Muscle of leg (tissue), 11 donors: ENCODE data around the gene PPP1R13L. TPM values are rescaled to one million over a fixed set of nuclear protein-coding genes. Genes with fewer than 3 reads are reported as not detected.

Source experiments
- DNase-seq: peaks from one replicate; pipeline ENCODE4 v3.0.0; 2013
- H3K27ac ChIP-seq: one replicate; pipeline ENCODE4 v1.5.1; 2013; ENCODE audit warnings: mild to moderate bottlenecking, low read length, control low read depth
- H3K27me3 ChIP-seq: one replicate; pipeline ENCODE4 v1.6.1; 2013; ENCODE audit warnings: low read length; ENCODE audit not compliant: control insufficient read depth, insufficient read depth
- H3K36me3 ChIP-seq: one replicate; pipeline ENCODE4 v1.6.1; 2013; ENCODE audit warnings: low read length; ENCODE audit not compliant: control insufficient read depth, insufficient read depth
- H3K4me1 ChIP-seq: one replicate; pipeline ENCODE4 v1.6.1; 2013; ENCODE audit warnings: low read length; ENCODE audit not compliant: control insufficient read depth, insufficient read depth
- H3K4me3 ChIP-seq: one replicate; pipeline ENCODE4 v1.5.1; 2013; ENCODE audit warnings: low read length, control low read depth
- H3K9me3 ChIP-seq: replicated peaks from 2 replicates; pipeline ENCODE4 v1.6.1; 2013; ENCODE audit warnings: low read depth, low read length; ENCODE audit not compliant: control insufficient read depth
- WGBS: methylation state at CpG from one replicate; pipeline ENCODE4 v1.1.5; 2013; ENCODE audit warnings: missing lambda C conversion rate; ENCODE audit not compliant: insufficient coverage; 5-methylcytosine and 5-hydroxymethylcytosine counted together
- polyA plus RNA-seq, 8 donors: library from polyadenylated mRNA; unstranded; fragments of 120-200 nt; gene quantifications; one replicate each; pipeline versions ENCODE4 v1.2.1 to v1.2.3, GENCODE V29; 2013; ENCODE audit warnings: inconsistent platforms in 1 of 8, low replicate concordance in 1 of 8; ENCODE audit not compliant: insufficient read length in 8 of 8, insufficient read depth in 1 of 8
- total RNA-seq: library from RNA; stranded (reverse); fragments of 120-200 nt; gene quantifications from one replicate; pipeline ENCODE4 v1.2.4, GENCODE V29; 2013

Gene PPP1R13L
- total and polyA plus RNA-seq, 9 donors, result 1.7 to 8.4 (median 3.4) TPM

DNA sequence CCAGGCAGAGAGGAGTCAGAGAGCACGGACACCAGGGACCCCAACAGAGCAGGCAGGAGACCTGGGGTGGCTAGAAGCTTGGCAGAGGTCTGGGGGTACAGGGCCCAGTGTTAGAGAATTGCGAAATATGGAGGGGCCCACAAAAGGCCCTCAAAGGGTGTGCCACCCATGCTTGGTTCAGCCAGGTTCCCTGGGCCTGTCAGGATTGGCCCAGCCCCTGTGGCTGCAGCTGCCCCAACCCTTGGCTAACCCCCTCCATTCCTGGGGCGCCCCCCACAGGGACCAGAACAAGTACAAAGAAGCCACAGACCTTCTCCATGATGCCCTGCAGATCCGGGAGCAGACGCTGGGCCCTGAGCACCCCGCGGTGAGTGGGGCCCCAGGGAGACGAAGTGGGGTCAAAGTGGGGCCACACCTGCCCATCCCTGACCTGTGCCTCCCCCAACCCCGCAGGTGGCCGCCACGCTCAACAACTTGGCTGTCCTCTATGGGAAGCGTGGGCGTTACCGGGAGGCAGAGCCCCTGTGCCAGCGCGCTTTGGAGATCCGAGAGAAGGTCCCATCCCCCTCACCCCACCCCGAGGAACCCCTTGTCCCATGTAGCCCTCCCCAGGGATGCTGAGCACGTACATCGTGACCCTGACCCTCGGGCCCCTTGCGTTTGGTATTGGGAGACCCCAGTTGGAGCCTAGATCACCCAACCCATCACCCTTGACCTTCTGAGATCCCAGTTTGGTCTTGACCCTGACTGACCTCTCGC is 56.3 kb downstream of the PPP1R13L start:
- Histone ChIP-seq H3K36me3 (peaks cover 28% of the 10 kb centered on the region), H3K27me3 (peaks cover 34% of the 10 kb centered on the region), H3K9me3 (no peaks in the 10 kb centered on the region), H3K4me3 (no peak overlapping the region), H3K27ac (no peak overlapping the region), H3K4me1 (no peaks in the 10 kb centered on the region)
- DNase-seq, result no peak
- 79% methylated on average over 17 of the region's 23 CpGs for WGBS

DNA sequence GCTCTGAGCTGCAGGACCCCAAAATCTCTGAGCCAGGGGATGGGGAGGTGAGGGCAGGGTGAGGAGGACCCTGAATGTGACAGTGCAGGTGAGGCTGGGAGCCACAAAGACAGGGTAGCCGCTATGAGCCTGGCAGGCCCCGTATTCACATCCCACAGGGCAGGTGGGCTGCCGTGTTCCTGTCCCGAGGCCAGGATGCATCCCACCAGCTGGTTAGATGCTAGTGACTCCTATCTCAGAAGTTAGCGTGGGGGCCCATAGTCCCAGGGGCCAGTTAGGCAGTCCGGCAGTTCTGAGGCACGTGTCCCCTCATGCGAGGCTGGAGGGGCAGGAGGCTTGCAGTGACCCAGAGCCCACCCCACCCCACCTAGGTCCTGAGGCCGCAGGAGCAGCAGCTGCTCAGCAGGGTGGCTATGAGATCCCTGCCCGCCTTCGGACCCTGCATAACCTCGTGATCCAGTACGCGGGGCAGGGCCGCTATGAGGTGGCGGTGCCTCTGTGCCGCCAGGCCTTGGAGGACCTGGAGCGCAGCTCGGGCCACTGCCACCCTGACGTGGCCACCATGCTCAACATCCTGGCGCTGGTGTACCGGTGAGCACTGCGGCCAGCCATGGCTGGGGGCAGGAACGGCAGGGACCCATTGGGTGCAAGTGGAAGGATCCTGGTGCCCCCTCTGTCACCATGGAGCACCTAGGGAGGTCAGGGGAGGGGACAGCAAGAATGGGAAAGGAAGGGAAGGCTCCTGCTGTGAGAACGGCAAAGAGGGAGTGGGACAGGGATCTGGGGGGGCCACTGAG is 57.1 kb downstream of the PPP1R13L start:
- DNase-seq, result no peak
- WGBS, result 73% methylated on average over 25 of the region's 25 CpGs
- H3K27ac ChIP-seq, result no peak overlapping the region
- H3K36me3 ChIP-seq, result peaks cover 20% of the 10 kb centered on the region
- H3K4me3 ChIP-seq, result no peak overlapping the region
- H3K27me3 ChIP-seq, result peaks cover 37% of the 10 kb centered on the region
- no peaks in the 10 kb centered on the region for H3K9me3 ChIP-seq
- H3K4me1 ChIP-seq, result no peaks in the 10 kb centered on the region

DNA sequence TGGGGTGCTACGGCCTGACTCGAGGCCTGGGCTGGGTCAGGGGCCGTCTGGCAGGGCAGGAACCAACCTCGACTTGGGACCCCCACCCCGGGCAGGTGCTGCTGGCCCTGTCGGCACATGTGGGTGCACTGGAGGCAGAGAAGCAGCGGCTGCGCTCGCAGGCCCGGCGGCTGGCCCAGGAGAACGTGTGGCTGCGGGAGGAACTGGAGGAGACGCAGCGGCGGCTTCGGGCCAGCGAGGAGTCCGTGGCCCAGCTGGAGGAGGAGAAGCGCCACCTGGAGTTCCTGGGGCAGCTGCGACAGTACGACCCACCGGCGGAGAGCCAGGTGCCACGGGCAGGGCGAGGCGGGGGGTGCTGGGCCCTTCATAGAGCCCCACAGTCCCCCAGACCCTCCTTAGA is 58.4 kb downstream of the PPP1R13L start:
- WGBS, result 24% methylated on average over 23 of the region's 27 CpGs
- H3K4me1 ChIP-seq, result no peaks in the 10 kb centered on the region
- DNase-seq, result no peak
- peaks cover 10% of the 10 kb centered on the region for H3K36me3 ChIP-seq
- H3K27ac ChIP-seq, result no peak overlapping the region
- H3K27me3 ChIP-seq, result peaks cover 49% of the 10 kb centered on the region
- H3K4me3 ChIP-seq, result no peak overlapping the region
- no peaks in the 10 kb centered on the region for H3K9me3 ChIP-seq

DNA sequence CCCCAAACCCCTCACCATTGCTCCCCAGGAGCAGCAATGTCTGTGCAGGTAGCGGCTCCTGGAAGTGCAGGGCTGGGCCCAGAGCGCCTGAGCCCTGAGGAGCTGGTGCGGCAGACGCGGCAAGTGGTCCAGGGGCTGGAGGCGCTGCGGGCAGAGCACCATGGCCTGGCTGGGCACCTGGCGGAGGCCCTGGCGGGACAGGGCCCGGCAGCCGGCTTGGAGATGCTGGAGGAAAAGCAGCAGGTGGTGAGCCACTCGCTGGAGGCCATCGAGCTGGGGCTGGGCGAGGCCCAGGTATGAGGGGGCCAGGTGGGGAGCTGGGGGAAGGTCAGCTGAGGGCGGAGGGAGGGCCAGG is 59.4 kb downstream of the PPP1R13L start:
- H3K4me1 ChIP-seq, result peaks cover 2% of the 10 kb centered on the region
- WGBS, result 80% methylated on average over 15 of the region's 15 CpGs
- no peaks in the 10 kb centered on the region for H3K9me3 ChIP-seq
- DNase-seq, result no peak
- peaks cover 57% of the 10 kb centered on the region for H3K27me3 ChIP-seq
- H3K27ac ChIP-seq, result no peak overlapping the region
- H3K36me3 ChIP-seq, result peaks cover 7% of the 10 kb centered on the region
- H3K4me3 ChIP-seq, result no peak overlapping the region

DNA sequence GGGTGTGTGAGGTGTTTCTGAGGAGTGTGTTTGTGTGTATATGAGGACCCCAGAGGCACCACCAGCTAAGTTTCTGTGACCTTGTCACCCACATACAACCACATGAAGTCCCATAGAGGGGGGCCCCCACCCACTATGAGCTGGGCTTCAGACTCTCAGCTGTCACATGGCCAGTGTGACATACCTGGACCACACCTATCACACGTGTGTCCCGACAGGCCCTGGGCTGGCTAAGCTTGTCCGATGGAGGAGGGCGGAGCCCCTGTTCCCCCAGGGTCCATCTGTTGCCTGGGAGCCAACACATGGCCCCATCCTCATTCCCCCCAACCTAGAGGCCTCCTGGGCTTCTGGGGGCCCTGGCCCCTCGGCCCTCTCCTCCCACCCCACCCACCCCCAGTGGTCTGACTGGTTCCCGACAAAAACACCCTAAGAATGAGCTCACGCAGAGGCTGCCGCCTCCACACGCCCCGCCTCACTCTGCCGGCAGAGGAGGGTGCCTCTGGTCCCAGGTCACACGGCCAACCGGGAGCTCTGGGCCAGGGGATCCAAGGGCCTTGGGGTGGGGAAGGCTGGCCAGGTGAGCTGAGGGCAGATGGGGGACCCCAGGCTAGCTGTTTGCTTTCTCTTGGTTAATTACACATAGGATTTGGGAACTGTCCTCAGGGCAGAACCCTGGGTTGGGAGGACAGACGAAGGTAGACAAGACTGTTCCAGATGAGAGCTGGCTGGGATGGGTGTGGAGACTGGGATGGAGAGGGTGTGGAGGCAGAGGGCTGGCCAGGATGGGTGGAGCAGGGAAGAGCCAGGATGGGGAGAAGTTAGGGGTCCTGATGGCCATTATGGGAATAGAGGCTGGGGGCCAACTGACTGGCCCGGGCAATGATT is 60.0 kb downstream of the PPP1R13L start:
- no peak overlapping the region for H3K27ac ChIP-seq
- peaks cover 4% of the 10 kb centered on the region for H3K4me1 ChIP-seq
- 37% methylated on average over 12 of the region's 15 CpGs for WGBS
- peaks cover 3% of the 10 kb centered on the region for H3K36me3 ChIP-seq
- no peaks in the 10 kb centered on the region for H3K9me3 ChIP-seq
- DNase-seq, result no peak
- H3K4me3 ChIP-seq, result no peak overlapping the region
- H3K27me3 ChIP-seq, result peaks cover 64% of the 10 kb centered on the region

DNA sequence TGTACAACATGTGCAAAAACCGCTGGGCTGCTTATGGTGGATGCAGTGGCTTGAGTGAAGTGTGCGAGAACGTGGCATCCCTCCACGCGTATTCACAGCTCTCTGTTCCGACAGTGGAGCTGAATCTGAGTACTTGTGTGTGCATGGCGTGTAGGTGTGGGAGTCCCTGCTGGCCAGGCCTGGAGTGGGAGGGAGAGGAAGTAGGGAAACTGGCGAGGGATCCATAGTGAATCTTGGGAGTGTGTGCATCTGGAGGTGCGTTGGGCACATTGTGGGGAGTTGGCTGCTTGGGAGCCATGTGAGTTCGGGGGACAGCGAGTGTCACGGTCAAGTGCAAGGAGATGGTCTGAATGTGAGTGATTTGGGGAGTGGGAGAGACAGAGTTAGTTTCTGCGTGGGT is 62.0 kb downstream of the PPP1R13L start:
- Histone ChIP-seq H3K27me3 (peaks cover 65% of the 10 kb centered on the region), H3K4me3 (no peak overlapping the region), H3K4me1 (peaks cover 7% of the 10 kb centered on the region), H3K9me3 (no peaks in the 10 kb centered on the region), H3K27ac (no peak overlapping the region), H3K36me3 (no peaks in the 10 kb centered on the region)
- 49% methylated on average over 9 of the region's 13 CpGs for WGBS
- no peak for DNase-seq

DNA sequence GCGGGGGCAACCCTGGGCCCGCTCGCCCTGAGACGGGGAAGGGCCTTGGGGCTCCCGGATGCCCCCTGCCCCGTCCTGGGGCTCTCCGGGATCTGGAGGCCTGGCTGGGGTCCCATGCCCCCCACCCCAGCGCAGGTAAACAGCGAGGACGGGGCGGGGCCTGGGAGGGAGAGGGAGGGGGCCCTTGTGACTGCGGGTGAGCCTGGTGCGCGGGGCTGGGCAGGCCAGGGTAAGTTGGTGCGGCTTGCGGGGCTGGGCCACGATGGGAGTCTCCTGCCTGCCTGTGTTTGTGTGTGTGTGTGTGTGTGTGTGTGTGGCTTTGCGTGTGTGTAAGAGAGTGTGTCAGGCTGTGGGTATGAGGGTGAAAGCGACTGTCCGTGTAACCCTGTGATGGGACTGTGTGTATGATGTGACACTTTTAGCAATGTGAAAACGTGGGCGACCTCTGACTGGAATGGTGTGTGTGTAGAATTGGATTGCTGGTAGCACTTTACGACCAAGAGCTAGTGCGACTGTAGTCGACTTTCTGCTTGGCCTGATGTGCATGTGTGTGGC is 63.9 kb downstream of the PPP1R13L start:
- Histone ChIP-seq H3K27me3 (peaks cover 48% of the 10 kb centered on the region), H3K4me1 (peaks cover 7% of the 10 kb centered on the region), H3K9me3 (no peaks in the 10 kb centered on the region), H3K36me3 (no peaks in the 10 kb centered on the region), H3K4me3 (no peak overlapping the region), H3K27ac (no peak overlapping the region)
- DNase-seq, result no peak
- 9% methylated on average over 22 of the region's 25 CpGs for WGBS

DNA sequence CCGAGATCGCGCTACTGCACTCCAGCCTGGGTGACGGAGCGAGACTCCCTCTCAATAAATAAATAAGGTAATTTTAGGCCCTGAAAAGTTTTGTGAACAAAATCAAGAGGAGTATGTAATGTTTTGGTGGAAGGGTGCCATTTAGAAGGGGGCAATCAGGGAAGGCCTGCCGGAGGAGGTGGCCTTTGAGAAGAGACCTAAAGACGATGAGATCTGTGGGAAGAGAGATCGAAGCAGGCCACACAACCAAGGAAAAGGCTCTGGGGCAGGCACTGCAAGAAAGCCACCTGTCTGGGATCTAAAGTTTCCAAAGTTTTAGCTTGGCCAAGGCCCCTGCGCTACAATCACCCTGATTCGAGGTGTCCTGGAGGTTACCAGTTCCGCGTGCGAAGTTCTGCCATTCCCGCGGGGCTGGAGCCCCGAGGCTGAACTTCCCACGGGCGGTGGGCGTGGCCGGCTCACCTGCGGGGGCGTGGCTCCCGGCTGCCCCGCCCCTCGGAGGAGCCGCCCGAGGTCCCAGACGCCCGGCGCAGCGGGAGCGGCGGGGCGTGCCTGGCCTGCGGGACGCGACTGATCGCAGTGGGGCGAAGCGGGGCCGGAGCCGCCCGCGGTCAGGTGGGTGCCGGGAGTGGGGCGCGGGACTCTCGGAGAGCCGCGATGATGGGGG is 64.5 kb downstream of the PPP1R13L start, which contains the start of gene KLC3:
TSS of gene KLC3 (plus strand) at position 519 of the 667 bp plus-strand sequence. CDS start 4,792 bp downstream, outside the sequence.
- Histone ChIP-seq H3K9me3 (no peaks in the 10 kb centered on the region), H3K36me3 (no peaks in the 10 kb centered on the region), H3K4me3 (no peak within 1 kb of the TSS), H3K4me1 (peaks cover 7% of the 10 kb centered on the region), H3K27ac (no peak within 1 kb of the TSS), H3K27me3 (peaks cover 46% of the 10 kb centered on the region)
- no peak for DNase-seq
- 4% methylated on average over 46 of the region's 50 CpGs for WGBS

DNA sequence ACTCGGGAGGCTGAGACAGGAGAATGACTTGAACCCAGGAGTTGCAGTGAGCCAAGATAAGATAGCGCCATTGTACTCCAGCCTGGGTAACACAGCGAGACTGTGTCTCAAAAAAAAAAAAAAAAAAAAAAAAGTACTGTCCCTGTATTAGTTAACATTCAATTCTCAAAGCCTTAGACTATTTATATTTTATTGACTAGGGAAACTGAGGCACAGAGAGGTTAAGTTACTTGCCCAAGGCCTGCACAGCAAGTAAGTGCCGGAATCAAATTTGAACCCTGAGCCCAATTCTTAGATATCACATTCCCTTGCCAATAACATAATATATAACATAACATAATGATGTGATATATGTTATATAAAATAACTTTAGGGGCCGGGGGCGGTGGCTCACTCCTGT is 65.2 kb downstream of the PPP1R13L start:
- Histone ChIP-seq H3K4me1 (peaks cover 7% of the 10 kb centered on the region), H3K27me3 (peaks cover 39% of the 10 kb centered on the region), H3K9me3 (no peaks in the 10 kb centered on the region), H3K4me3 (no peak overlapping the region), H3K36me3 (no peaks in the 10 kb centered on the region), H3K27ac (no peak overlapping the region)
- DNase-seq, result no peak
- 76% methylated on average over 3 of the region's 6 CpGs for WGBS
